ENCODE results near the gene IQGAP2.
"Not testable (repeated sequence)": the region's sequence is repeated elsewhere in the genome, so short reads cannot be mapped to it uniquely, and the experiment has no call there.

The IQGAP2 gene

DNA sequence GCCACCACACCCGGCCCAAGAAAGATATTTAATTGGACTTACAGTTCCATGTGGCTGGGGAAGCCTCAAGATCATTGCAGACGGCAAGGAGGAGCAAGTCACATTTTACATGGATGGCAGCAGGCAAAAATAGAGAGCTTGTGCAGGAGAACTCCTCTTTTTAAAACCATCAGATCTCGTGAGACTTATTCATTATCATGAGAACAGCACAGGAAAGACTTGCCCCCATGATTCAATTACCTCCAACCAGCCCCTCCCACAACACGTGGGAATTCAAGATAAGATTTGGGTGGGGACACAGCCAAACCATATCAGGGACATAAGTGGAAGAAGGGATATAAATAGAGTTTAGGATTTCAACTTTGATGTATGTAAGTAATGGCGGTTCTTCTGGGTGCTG lies 115.2 kb downstream of the IQGAP2 start:
- DNase-seq = not testable (repeated sequence)

DNA sequence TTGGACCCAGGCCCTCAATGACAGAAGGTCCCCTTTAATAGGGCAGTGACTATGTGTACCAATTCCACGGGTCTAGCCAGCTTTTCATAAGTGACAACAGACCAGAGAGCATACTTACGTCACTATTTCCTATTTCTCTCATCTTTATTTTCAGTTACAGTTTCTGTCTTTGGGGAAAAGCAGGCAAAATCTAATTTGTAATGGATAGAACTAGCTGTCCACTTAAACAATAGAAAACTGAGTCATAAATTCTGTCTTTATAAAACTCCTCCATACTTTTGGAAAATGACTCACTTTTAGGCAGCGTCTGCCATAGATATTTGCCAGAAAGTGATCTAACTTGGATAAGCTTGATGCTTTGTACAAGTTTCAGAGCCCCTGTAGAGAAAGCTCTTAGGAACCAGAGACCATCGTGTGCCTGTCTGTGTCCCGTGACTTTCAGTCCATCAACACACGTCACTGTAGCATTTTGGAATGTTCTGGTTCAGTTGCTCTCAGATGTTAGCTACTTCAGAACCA lies 118.2 kb downstream of the IQGAP2 start:
- DNase-seq = no peak

DNA sequence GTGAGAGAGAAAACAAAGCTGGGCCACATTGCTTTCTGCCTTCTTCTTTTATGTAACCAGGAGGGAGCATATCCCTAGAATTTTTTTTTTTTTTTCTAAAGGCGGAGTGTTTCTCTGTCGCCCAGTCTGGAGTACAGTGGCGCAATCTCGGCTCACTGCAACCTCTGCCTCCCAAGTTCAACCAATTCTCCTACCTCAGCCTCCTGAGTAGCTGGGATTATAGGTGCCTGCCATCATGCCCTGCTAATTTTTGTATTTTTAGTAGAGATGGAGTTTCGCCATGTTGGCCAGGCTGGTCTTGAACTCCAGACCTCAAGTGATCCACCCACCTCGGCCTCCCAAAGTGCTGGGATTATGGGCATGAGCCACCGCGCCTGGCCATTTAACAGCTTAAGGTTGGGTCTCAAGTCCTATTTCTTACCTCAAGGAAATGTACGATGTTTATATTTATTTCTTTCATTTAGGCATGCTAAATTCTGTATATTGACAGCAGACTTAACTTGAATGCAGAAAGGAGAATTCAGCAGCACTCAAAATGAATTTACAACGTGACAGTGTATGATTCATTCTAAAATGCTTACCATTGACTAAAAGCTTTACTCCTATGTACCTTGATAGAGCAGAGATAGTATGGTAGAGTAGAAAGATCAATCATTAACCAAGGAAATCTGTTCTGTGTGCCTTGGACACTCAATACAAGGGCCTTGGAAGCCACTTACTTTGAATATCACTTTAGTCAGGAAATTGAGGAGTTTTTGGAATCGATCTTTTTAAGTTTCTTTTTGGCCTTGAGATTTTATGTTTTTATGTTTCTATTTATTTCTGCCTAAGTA lies 119.2 kb downstream of the IQGAP2 start:
- no peak for DNase-seq

- no peak for DNase-seq
Measured at GRCh38 chr5:76524101-76524835, 121.2 kb downstream of the IQGAP2 start.

GRCh38 chr5:76524868-76525267 lies 121.8 kb downstream of the IQGAP2 start:
- no peak for DNase-seq

- no peak for DNase-seq
Measured at GRCh38 chr5:76525956-76526355, 122.9 kb downstream of the IQGAP2 start.

- no peak for DNase-seq
Measured at GRCh38 chr5:76526950-76527583, 124.0 kb downstream of the IQGAP2 start.

DNA sequence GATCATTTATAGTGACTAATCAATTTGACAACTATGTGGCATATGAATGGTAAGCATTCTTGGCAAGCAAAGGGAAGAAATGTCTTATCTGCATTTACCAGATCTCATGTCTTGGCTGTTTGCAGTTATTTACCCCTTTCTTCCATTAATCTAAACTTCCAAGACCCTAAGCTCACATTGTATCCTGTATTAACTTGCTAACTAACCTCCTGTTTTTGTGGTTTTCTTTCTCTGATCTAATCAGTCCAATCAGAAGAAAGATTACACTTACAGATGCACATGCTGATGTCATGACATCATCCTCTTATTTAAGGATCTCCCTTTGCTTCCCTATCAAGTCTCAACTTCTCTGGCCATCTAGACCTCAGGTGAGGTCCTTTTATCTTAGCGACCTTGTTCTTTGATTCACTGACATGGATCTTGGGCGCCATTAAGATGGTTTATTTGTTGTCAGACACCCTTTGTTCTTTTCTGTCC lies 124.6 kb downstream of the IQGAP2 start:
- DNase-seq = no peak

GRCh38 chr5:76528547-76529331 lies 125.7 kb downstream of the IQGAP2 start:
- DNase-seq = no peak

GRCh38 chr5:76529464-76530344 lies 126.6 kb downstream of the IQGAP2 start:
- DNase-seq = no peak

- DNase-seq = no peak
Measured at GRCh38 chr5:76532052-76532451, 129.0 kb downstream of the IQGAP2 start.

DNA sequence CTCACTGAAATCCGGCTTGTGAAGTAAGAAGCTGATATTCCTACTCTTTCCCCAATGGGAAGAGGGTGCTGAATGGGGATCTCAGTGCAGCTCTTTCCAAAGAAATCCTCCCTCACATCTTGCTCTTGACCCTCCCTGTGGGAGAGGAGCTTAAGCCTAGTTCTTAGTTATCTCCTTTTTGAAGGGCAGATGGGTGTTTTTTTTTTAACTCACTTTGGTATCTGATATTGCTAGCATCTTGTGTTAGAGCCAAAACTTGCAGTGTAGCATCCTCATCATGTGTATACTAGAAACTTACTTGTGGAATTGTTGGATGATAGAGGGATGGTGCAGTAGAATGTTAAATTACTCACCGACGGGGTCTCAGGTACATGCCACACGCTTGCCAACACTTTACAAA lies 129.9 kb downstream of the IQGAP2 start:
- no peak for DNase-seq

- DNase-seq = no peak
Measured at GRCh38 chr5:76535577-76535976, 132.5 kb downstream of the IQGAP2 start.

GRCh38 chr5:76537073-76537543 lies 134.0 kb downstream of the IQGAP2 start:
- DNase-seq = no peak

GRCh38 chr5:76542241-76542640 lies 139.2 kb downstream of the IQGAP2 start:
- no peak for DNase-seq

GRCh38 chr5:76542887-76543690 lies 140.0 kb downstream of the IQGAP2 start:
- no peak for DNase-seq

DNA sequence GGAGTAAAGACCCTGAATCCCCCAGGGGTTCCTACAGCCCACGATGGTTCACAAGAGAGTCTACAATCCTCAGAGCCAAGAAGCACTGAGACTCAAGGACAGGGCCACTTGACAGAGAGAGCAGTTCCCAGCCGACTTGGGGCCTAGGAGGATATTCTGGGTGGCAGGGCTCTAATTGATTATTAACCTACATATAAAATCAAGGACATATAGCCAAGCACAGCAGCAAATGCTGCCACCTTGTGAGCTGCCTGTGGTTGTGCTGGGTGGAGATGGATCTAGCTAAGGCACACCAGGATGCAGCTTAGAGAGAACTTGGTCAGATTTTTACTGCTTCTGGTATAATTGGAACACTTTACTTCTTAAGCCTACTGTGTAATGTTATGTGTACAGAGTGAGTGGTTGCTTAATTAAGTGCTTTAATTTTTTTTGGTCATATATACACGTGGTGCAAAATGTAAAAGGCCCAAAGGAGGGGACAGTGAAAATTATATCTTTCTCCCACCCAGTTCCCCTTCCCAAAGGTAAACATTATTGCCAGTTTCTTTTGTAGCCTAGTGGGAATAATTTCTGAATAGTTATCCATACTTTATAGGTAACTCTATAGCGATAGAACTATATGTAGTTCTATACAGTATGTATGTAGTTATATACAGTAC lies 141.3 kb downstream of the IQGAP2 start:
- peak; percentile 3 for DNase-seq

GRCh38 chr5:76545184-76545583 lies 142.1 kb downstream of the IQGAP2 start:
- DNase-seq = no peak

DNA sequence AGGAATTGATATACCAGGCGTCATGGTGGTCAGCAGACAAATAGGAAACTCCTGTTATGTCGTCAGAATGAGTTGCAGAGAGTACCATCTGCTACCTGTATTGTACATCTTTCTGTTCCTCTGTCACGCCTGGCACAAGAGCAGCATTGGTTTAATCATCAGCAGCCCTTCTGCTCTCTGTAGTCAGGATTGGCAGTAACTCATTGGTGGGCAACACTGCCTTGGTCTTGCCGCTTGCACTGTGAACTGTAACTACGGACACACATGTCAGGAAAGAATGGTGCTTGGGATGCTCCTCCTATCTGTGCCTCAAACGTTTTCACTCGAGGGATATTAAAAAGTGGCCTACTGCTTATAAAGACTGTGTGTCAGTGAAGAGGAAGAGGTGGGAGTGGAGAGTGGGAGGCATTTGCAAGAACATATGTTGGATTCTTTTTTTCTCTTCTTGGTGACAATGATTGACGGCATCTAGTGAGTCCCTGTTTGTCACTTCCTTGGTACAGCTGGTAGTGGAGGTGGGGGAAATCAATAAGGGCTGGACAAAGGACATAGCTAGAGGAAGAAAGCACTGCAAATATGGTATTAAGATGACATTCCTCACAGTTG lies 143.5 kb downstream of the IQGAP2 start:
- DNase-seq = no peak

Data from midbrain (tissue), 1 donor.